Measurements from ENCODE around the gene SORBS1. TPM values are rescaled to one million over a fixed set of nuclear protein-coding genes. Genes with fewer than 3 reads are reported as not detected.
A peak's percentile ranks its signal among the peaks of the same experiment; 100 is the strongest.

SORBS1 gene
- total RNA-seq, 2 donors from 2014 or later, result 17.6 to 150 TPM

DNA sequence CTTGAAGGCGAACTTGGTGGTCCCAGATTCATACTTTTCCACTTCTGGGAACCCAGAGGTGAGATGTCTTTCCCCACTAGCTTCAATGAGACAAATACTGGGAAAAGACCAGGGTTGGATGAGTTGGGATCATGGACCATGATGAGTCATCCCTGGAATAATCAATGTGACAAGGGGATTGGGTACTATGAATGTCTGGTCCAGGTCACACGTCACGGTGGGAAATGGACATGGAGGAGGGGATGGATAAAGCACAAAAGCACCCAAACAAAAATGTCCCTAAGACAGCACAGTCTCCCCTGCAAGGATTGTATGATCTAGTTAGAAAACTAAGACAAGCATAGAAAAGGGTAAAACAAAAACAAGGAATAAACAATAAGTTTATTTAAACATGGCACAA, 12.4 kb upstream of the SORBS1 start:
- intact Hi-C loops (cut with DNase I), result no loop called here
- Histone ChIP-seq H3K9ac (ENCODE audit: low read depth in 2 of 2, low read length in 2 of 2) (no peak overlapping the region), H3K4me1 (no peaks in the 10 kb centered on the region), H3K27ac (no peak overlapping the region), H3K36me3 (no peaks in the 10 kb centered on the region), H3K9me3 (no peaks in the 10 kb centered on the region), H3K4me3 (no peak overlapping the region), H3K27me3 (no peaks in the 10 kb centered on the region)
- TF ChIP-seq, protein P1, sequence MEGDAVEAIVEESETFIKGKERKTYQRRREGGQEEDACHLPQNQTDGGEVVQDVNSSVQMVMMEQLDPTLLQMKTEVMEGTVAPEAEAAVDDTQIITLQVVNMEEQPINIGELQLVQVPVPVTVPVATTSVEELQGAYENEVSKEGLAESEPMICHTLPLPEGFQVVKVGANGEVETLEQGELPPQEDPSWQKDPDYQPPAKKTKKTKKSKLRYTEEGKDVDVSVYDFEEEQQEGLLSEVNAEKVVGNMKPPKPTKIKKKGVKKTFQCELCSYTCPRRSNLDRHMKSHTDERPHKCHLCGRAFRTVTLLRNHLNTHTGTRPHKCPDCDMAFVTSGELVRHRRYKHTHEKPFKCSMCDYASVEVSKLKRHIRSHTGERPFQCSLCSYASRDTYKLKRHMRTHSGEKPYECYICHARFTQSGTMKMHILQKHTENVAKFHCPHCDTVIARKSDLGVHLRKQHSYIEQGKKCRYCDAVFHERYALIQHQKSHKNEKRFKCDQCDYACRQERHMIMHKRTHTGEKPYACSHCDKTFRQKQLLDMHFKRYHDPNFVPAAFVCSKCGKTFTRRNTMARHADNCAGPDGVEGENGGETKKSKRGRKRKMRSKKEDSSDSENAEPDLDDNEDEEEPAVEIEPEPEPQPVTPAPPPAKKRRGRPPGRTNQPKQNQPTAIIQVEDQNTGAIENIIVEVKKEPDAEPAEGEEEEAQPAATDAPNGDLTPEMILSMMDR (IDR thresholded peaks at IDR 0.05), result no peak
- no peak for DNase-seq

DNA sequence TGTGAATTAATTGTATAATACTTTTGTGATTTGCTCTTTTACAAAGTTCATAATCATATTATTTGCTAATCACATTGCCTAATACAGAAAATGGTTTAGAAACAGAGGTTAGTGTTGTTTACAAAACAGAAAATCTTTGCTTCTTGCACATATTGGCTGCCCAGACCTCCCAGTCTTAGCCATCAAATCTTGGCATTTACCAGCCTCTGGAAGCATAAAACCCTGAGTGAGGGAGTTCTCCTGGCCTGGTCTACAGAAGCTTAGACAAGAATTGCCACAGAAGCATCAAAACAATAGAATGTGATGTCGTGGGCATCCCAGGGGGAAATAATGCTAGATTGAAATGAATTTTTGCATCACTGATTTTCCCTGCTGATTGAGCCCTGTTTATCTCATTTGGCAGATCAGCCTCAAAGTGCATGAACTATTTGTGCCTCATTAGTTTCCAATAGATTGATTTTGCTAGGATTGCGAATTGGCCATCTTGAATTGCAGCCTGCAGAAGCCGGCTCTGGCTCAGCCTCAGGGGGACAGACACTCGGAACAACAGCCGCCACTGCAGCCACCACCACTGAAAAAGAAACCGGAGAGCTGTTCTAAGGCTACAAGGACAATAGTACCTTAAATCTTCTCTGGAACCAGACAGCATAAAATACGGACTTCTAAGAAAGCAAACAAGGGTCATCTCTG, 11.1 kb upstream of the SORBS1 start:
- DNase-seq, result no peak
- Histone ChIP-seq H3K4me1 (no peaks in the 10 kb centered on the region), H3K9ac (ENCODE audit: low read depth in 2 of 2, low read length in 2 of 2) (no peak overlapping the region), H3K9me3 (no peaks in the 10 kb centered on the region), H3K4me3 (no peak overlapping the region), H3K27ac (no peak overlapping the region), H3K36me3 (no peaks in the 10 kb centered on the region), H3K27me3 (no peaks in the 10 kb centered on the region)
- TF ChIP-seq, protein P1 (IDR thresholded peaks at IDR 0.05), result no peak
- intact Hi-C loops (cut with DNase I), result no loop called here

DNA sequence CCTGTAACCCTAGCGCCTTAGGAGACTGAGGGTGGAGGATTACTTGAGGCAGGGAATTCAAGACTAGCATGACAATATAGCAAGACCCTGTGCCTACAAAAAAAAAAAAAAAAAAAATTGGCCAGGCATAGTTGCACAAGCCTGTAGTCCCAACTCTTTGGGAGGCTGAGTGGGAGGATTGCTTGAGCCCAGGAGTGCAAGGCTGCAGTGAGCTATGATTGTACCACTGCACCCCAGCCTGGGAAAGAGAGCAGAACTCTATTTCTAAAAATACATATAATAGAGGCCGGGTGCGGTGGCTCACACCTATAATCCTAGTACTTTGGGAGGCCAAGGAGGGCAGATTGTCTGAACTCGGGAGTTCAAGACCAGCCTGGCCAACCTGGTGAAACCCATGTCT, 10.2 kb upstream of the SORBS1 start:
- H3K4me3 ChIP-seq, result no peak overlapping the region
- H3K27me3 ChIP-seq, result no peaks in the 10 kb centered on the region
- H3K9me3 ChIP-seq, result no peaks in the 10 kb centered on the region
- no peak overlapping the region for H3K9ac ChIP-seq (ENCODE audit: low read depth in 2 of 2, low read length in 2 of 2)
- no peaks in the 10 kb centered on the region for H3K4me1 ChIP-seq
- no peak for DNase-seq
- intact Hi-C loops (cut with DNase I), result no loop called here
- H3K27ac ChIP-seq, result no peak overlapping the region
- TF ChIP-seq, protein P1 (IDR thresholded peaks at IDR 0.05), result no peak
- H3K36me3 ChIP-seq, result no peaks in the 10 kb centered on the region

DNA sequence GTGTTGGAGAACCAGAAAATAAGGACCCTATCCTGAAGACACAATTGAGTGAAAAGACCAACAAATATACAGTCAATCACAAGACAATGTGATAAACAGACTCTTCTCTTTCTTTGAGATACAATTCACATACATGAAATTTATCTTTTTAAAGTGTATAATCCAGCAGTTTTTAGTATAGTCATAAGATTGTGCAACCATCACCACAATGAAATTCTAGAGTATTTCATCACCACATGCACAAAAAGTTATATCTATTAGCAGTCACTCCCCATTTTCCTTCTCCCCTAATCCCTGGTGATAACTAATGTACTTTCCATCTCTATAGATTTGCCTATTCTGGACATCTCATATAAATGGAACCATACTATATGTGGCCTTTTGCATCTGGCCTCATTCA, 8.2 kb upstream of the SORBS1 start:
- DNase-seq, result no peak
- H3K4me3 ChIP-seq, result no peak overlapping the region
- H3K27me3 ChIP-seq, result no peaks in the 10 kb centered on the region
- H3K9ac ChIP-seq (ENCODE audit: low read depth in 2 of 2, low read length in 2 of 2), result no peak overlapping the region
- intact Hi-C loops (cut with DNase I), result no loop called here
- H3K36me3 ChIP-seq, result no peaks in the 10 kb centered on the region
- no peaks in the 10 kb centered on the region for H3K9me3 ChIP-seq
- TF ChIP-seq, protein P1 (IDR thresholded peaks at IDR 0.05), result no peak
- H3K27ac ChIP-seq, result no peak overlapping the region
- H3K4me1 ChIP-seq, result no peaks in the 10 kb centered on the region

DNA sequence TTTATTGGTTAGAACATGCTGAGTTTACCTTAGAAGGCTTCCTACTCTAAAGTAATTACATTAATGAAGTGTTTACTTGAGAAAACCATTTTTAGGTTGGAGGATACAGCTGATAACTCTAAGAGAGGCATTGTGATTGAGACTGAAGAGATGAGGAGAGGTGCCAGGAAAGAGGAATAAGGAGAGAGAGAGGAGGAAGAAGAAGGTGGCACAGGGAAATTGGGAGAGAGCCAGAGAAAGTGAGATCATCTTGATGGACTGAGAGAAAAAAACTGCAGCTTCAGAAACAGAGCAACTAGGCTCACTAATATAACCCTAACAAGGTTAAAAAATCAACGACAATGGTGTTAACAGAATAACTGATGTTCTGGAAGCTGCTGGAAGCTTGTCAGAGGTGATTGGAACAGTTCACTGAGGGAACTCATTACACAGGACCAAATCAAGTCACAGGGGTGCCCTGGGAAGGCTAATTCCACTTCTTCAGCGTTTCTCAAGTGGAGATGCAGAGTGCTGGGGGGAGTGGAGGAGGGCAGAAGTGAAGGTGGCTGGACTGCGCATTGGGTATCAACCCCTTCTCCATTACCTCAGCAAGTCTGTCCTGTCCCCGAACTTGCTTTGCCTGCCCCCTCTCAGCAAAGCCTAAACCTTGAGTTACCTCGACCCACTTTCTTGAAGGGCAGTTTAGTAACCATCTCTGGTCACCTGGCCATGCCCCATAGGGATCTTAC, 6.9 kb upstream of the SORBS1 start:
- TF ChIP-seq, protein P1 (IDR thresholded peaks at IDR 0.05), result no peak
- intact Hi-C loops (cut with DNase I), result no loop called here

More for the DNA sequence above, 6.9 kb upstream of the SORBS1 start:
- Histone ChIP-seq H3K27ac (no peak overlapping the region), H3K4me1 (no peaks in the 10 kb centered on the region), H3K36me3 (no peaks in the 10 kb centered on the region), H3K9me3 (no peaks in the 10 kb centered on the region), H3K27me3 (no peaks in the 10 kb centered on the region), H3K9ac (ENCODE audit: low read depth in 2 of 2, low read length in 2 of 2) (peak overlapping the region in 1 of 2 donors; percentile 21), H3K4me3 (no peak overlapping the region)
- DNase-seq, result no peak

All from colonic mucosa (tissue), 4 donors.